RCC 7860 (cell line): Measurements from ENCODE around the gene AGAP5.

Source experiments
- DNase-seq: peaks from one replicate; pipeline ENCODE4 v3.0.0-alpha.2; 2015; ENCODE audit warnings: low spot score
- FAIRE-seq: peaks from 2 replicates; lab custom pipeline; 2012; peaks lifted over from hg19 to GRCh38; lab: Jason Lieb, UNC

Gene AGAP5

DNA sequence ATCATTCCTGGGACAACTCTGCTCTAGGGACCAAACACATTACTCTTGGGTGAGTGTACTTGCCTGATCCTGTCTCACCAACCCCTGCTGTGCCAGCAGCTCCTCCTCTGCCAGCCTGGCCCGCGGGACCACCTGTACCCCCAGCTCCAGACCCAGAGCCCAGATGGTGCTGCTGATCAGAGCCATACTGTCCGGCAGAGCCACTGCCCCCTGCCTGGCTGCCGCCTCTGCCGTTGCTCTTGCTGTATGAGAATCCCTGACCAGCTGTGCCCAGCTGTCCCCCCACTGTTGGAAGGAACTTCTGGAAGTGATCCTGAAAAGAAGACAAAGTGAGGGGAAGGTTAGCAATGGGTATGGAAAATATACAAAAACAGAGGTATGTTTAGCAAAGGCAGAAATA lies 63.5 kb downstream of the AGAP5 start:
- FAIRE-seq (no peak), DNase-seq (no peak)

DNA sequence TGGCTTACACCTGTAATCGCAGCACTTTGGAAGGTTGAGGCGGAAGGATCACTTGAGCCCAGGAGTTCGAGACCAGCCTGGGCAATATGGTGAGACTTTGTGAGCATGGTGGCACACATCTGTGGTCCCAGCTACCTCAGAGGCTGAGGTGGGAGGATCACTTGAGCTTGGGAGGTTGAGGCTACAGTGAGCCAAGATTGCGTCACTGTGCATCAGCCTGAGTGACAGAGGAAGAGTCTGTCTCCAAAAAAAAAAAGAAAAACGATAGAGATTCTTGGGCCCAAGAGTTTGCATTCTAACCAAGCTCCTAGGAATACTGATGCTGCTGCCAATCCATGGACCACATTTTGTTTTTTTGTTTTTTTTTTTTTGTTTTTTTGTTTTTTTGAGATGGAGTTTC lies 68.7 kb downstream of the AGAP5 start:
- DNase-seq: no peak
- no peak for FAIRE-seq

DNA sequence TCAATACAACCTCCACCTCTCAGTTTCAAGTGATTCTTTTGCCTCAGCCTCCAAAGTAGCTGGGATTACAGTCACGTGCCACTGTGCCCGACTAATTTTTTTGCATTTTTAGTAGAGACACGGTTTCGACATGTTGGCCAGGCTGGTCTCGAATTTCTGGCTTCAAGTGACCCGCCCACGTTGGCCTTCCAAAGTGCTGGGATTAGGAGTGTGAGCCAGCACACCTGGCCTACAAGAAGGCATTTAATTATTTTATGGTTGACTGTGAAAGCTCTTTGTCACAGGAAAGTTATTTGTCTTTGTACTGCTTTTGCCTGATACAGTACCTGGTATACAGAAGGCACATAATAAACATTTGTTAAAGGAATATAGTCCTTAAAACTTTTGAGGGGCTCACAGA lies 69.5 kb downstream of the AGAP5 start:
- no peak for DNase-seq

DNA sequence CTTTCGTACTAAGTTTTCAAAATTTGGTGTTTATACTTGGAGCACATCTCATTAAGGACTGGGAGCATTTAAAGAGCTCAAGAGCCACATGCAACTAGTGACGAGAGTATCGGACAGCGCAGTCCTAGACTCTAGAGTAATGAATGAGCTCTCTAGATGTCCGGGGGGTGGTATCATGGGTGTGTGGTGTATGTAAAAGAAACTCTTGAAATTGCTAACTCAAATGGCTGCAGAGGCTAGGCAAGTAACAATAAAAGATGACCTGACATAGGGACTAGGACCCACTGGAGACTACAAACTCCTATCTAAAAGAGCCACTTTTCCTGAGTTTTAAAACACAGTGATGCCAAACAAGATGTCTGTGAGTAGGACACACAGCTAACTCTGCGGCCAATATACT lies 70.6 kb downstream of the AGAP5 start:
- FAIRE-seq (no peak), DNase-seq (no peak)

More for the DNA sequence above, 69.5 kb downstream of the AGAP5 start:
- no peak for FAIRE-seq

DNA sequence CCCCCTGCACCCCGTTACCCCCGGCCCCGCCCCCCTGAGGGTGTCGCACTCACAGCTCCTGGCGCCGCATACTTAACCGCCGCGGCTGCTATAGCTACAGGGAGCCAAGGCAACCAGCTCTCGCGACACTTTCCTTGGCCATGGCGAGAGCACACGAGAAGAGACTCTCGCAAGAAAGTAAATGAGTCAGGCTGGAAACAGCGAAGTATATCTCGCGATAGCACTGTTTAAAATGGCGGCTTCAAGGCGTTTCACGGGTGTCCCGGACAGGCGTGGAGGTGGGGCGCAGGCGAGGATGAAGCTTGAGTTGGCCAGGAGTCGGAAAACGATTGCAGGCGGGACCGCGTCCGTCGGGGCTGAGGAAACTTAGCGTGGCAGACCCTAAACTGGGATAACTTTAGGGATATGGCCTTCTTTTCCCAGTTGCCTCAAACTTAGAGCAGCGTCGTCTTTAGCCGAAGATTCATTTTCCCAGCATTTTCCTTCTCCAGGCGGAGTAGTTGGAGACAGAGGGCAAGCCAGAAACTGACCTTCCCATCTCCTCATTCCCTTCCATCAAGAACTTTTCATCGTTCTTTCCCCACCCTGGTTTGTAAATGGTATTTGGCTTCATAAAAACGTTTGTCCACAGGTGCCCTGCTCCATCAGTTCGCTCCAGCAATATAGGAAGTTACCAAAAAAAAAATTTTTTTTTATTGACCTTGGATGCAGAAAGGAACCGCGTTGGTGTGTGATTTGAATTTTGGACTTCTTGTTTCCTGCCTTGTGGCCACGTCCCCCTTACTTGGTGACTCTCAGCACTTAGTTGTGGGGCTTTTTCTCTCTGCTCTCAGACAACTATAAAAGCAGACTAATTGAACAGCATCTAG lies 71.8 kb downstream of the AGAP5 start:
- DNase-seq: peak; percentile 97
- FAIRE-seq: peak; percentile 77

DNA sequence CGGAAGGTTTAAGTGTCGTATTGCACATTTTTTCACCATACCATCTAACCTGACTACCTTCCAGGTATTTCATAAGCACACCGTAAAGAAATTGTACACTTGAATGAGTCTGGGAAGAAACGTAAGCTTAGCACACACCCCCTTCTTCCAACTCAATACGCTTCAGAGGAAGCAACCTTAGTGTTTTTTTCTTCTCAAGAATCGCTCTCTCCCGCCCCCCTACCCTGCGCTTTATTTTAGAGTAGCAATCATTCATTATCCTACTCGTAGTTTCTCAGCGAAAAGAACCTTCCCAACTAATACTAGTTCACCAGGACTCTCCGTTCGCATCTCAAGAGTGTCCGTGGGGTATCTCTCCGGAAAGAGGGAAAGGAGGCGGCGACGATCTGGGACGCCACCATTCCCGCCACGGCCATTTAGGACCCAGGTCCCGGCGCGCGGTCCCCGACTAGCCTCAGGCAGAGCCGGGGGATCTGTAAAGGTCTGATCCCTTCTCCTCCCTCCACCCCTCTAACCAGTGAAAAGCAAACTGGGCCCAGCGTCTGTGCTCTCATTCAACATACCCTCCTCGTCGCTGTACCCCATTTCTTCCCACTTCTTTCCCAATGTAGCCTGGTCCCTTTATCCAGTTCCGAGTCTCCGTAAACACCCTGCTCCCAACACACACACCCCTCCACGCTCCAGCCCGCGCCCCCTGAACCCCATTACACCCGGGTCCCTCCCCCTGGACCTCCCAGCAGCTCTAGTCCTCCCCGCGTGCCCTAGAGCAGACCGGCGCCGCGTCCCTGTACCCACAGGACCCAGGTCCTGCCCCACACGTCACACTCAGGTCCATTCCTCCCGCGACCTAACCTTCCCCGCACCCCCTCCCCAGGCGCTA lies 72.7 kb downstream of the AGAP5 start:
- FAIRE-seq (peak; percentile 21), DNase-seq (peak; percentile 21)
